ENCODE measurements around the gene C19orf33. TPM values are rescaled to one million over a fixed set of nuclear protein-coding genes. Genes with fewer than 3 reads are reported as not detected.

The C19orf33 gene
- total and polyA plus RNA-seq, 2 experiments from 2014 or later, result 58.9 to 72.2 TPM

DNA sequence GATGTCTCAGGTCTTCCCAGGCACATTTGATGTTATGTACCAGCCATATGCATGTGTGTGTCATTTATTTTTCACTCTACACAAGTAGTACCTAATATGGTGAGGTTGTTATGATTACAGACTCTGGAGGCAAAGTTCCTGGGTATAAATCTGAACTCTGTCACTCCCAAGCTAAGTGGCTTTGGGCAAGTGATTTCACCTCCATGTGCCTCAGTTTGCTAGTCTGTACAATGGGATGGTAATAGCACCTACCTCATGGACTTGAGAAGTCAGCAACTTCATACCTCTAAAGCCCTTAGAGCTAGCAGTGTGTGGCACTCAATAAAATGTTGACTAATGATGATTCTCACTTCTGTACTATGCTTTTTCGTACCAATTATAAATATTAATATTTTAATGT lies 27.7 kb downstream of the C19orf33 start:
- peaks cover 6% of the 10 kb centered on the region; the same call in 2 of the 3 replicates for H3K36me3 Mint-ChIP-seq (ENCODE audit: low read depth)
- no peaks in the 10 kb centered on the region; the same call in 2 of the 3 replicates for H3K9me3 Mint-ChIP-seq

More for the DNA sequence above, 27.7 kb downstream of the C19orf33 start:
- H3K4me1 ChIP-seq (ENCODE audit: insufficient read depth), result no peaks in the 10 kb centered on the region; the same call in 1 of the 2 replicates
- no peak overlapping the region for H2AFZ ChIP-seq
- DNase-seq (ENCODE audit: low spot score), result no peak
- H3K4me3 ChIP-seq, result no peak overlapping the region
- no peaks in the 10 kb centered on the region for H3K9me2 ChIP-seq (ENCODE audit: insufficient read depth)
- no peaks in the 10 kb centered on the region for H3K27me3 ChIP-seq (ENCODE audit: insufficient read depth)
- no peak overlapping the region for H3K27ac ChIP-seq (ENCODE audit: low read depth)
- H4K20me1 ChIP-seq (replicated peaks; ENCODE audit: insufficient read depth), result no peaks in the 10 kb centered on the region; the same call in 1 of the 2 replicates
- H3K4me2 ChIP-seq, result no peak overlapping the region
- 0 out of 2 replicates have a peak, but pooled peaks cover 7% of the 10 kb centered on the region for H3F3A ChIP-seq (replicated peaks; ENCODE audit: low read depth)
- H3K79me2 ChIP-seq (replicated peaks; ENCODE audit: insufficient read depth), result no peaks in the 10 kb centered on the region
- Mint-ChIP-seq H3K4me3 (no peak overlapping the region), H3K27me3 (ENCODE audit: insufficient read depth, low read depth, poor library complexity) (peaks cover 8% of the 10 kb centered on the region), H3K27ac (no peak overlapping the region), H3K4me1 (no peaks in the 10 kb centered on the region)
- H3K36me3 ChIP-seq (ENCODE audit: insufficient read depth), result 0 out of 2 replicates have a peak, but pooled peaks cover 5% of the 10 kb centered on the region
- ATAC-seq, result no peak
- TF ChIP-seq NANOG (IDR thresholded peaks at IDR 0.05; ENCODE audit: borderline replicate concordance), result no peak
- no peak for TF ChIP-seq CREB1 (CRISPR knock-in tag; IDR thresholded peaks at IDR 0.05; ENCODE audit: low read depth)
- TF ChIP-seq ZNF114 (CRISPR knock-in tag; IDR thresholded peaks at IDR 0.05), result no peak
- TF ChIP-seq, protein P1, sequence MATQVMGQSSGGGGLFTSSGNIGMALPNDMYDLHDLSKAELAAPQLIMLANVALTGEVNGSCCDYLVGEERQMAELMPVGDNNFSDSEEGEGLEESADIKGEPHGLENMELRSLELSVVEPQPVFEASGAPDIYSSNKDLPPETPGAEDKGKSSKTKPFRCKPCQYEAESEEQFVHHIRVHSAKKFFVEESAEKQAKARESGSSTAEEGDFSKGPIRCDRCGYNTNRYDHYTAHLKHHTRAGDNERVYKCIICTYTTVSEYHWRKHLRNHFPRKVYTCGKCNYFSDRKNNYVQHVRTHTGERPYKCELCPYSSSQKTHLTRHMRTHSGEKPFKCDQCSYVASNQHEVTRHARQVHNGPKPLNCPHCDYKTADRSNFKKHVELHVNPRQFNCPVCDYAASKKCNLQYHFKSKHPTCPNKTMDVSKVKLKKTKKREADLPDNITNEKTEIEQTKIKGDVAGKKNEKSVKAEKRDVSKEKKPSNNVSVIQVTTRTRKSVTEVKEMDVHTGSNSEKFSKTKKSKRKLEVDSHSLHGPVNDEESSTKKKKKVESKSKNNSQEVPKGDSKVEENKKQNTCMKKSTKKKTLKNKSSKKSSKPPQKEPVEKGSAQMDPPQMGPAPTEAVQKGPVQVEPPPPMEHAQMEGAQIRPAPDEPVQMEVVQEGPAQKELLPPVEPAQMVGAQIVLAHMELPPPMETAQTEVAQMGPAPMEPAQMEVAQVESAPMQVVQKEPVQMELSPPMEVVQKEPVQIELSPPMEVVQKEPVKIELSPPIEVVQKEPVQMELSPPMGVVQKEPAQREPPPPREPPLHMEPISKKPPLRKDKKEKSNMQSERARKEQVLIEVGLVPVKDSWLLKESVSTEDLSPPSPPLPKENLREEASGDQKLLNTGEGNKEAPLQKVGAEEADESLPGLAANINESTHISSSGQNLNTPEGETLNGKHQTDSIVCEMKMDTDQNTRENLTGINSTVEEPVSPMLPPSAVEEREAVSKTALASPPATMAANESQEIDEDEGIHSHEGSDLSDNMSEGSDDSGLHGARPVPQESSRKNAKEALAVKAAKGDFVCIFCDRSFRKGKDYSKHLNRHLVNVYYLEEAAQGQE (IDR thresholded peaks at IDR 0.05; ENCODE audit: unreplicated experiment), result no peak
- TF ChIP-seq, protein P2, sequence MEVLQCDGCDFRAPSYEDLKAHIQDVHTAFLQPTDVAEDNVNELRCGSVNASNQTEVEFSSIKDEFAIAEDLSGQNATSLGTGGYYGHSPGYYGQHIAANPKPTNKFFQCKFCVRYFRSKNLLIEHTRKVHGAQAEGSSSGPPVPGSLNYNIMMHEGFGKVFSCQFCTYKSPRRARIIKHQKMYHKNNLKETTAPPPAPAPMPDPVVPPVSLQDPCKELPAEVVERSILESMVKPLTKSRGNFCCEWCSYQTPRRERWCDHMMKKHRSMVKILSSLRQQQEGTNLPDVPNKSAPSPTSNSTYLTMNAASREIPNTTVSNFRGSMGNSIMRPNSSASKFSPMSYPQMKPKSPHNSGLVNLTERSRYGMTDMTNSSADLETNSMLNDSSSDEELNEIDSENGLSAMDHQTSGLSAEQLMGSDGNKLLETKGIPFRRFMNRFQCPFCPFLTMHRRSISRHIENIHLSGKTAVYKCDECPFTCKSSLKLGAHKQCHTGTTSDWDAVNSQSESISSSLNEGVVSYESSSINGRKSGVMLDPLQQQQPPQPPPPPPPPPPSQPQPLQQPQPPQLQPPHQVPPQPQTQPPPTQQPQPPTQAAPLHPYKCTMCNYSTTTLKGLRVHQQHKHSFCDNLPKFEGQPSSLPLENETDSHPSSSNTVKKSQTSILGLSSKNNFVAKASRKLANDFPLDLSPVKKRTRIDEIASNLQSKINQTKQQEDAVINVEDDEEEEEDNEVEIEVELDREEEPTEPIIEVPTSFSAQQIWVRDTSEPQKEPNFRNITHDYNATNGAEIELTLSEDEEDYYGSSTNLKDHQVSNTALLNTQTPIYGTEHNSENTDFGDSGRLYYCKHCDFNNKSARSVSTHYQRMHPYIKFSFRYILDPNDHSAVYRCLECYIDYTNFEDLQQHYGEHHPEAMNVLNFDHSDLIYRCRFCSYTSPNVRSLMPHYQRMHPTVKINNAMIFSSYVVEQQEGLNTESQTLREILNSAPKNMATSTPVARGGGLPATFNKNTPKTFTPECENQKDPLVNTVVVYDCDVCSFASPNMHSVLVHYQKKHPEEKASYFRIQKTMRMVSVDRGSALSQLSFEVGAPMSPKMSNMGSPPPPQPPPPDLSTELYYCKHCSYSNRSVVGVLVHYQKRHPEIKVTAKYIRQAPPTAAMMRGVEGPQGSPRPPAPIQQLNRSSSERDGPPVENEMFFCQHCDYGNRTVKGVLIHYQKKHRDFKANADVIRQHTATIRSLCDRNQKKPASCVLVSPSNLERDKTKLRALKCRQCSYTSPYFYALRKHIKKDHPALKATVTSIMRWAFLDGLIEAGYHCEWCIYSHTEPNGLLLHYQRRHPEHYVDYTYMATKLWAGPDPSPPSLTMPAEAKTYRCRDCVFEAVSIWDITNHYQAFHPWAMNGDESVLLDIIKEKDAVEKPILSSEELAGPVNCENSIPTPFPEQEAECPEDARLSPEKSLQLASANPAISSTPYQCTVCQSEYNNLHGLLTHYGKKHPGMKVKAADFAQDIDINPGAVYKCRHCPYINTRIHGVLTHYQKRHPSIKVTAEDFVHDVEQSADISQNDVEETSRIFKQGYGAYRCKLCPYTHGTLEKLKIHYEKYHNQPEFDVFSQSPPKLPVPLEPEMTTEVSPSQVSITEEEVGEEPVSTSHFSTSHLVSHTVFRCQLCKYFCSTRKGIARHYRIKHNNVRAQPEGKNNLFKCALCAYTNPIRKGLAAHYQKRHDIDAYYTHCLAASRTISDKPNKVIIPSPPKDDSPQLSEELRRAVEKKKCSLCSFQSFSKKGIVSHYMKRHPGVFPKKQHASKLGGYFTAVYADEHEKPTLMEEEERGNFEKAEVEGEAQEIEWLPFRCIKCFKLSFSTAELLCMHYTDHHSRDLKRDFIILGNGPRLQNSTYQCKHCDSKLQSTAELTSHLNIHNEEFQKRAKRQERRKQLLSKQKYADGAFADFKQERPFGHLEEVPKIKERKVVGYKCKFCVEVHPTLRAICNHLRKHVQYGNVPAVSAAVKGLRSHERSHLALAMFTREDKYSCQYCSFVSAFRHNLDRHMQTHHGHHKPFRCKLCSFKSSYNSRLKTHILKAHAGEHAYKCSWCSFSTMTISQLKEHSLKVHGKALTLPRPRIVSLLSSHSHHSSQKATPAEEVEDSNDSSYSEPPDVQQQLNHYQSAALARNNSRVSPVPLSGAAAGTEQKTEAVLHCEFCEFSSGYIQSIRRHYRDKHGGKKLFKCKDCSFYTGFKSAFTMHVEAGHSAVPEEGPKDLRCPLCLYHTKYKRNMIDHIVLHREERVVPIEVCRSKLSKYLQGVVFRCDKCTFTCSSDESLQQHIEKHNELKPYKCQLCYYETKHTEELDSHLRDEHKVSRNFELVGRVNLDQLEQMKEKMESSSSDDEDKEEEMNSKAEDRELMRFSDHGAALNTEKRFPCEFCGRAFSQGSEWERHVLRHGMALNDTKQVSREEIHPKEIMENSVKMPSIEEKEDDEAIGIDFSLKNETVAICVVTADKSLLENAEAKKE (CRISPR knock-in tag; IDR thresholded peaks at IDR 0.05), result no peak
- no peak for TF ChIP-seq JUNB (IDR thresholded peaks at IDR 0.05; ENCODE audit: unreplicated experiment)
- TF ChIP-seq POLR2AphosphoS5 (IDR thresholded peaks at IDR 0.05; ENCODE audit: low read depth), result no peak
- TF ChIP-seq EZH2 (IDR thresholded peaks at IDR 0.05; ENCODE audit: low read depth, unreplicated experiment), result no peak

All from GM23338 (cell line).